NCI-H2029 treated with DMSO at 0.1 percent for 48 hours (cell line): Measurements from ENCODE around the gene HOXD13.

ENCODE experiments used
- DNase-seq: peaks from one replicate; lab custom pipeline; 2025; lab: John Stamatoyannopoulos, UW

Gene HOXD13

DNA sequence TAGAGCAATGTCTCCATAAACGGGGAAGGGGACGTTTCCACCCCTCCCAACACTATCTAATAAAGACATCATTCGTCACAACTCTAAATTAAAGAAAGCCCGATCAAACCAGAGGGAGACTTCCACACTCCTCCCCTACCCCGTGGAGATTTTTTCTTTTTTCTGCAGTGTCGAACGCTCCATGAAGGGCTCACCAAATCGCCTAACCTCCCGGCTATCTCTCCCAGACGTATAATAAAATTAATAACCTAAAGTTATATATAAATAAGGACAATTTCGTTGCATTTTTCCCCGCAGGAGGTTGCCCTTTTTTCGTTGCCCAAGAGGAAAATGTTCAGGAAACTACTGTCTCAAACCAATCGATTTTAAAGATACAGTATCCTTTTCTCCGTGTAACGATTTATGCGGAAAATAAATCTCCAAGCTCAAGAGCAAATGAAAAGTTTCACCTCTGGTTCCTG lies 11.1 kb upstream of the HOXD13 start:
- DNase-seq = no peak

DNA sequence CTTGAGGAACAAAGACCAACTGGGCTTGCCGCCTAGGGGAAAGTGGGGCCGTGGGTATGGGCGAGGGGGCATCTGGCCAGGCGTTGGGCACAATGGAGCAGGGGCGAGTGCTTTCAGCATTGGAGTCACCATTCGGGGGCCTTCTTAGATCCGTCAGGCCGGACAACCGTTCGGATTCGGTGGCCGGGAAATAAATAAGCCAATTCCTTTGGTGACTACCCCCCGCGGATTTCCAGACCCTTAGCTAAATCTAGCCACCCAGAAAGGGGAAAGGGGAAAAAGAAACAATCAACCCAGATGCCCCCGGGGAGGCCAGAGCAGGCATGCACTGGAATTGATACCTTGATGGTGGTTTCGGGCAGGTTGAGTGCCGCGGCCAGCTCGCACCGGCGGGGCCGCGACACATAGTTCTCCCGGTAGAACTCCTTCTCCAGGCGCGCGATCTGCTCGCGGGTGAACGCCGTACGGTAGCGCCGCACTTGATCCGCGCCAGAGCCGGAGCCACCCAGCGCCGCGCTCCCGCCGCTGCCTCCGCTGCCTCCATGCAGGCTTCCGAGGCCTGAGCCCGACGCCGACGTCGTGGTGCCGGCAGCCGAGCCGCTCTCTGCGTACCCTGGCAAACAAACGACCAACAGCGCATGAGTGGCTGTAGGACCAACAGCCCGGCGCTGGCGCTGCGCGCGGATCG lies 10.5 kb upstream of the HOXD13 start:
- DNase-seq = no peak

DNA sequence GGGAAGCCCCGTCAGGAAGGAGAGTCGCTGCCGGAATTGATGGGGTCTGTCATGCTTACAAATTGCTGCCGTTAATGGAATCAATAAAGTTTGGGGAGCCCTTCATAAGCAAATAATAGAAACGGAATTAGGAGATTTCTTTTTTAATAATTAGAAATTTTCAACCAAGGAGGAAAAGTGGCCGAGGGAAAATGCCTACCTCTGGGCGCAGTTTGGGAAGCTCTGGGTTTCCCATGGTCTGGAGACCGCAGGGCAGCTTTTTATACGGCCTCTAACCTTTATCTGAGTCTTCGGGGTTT lies 10.0 kb upstream of the HOXD13 start:
- no peak for DNase-seq

DNA sequence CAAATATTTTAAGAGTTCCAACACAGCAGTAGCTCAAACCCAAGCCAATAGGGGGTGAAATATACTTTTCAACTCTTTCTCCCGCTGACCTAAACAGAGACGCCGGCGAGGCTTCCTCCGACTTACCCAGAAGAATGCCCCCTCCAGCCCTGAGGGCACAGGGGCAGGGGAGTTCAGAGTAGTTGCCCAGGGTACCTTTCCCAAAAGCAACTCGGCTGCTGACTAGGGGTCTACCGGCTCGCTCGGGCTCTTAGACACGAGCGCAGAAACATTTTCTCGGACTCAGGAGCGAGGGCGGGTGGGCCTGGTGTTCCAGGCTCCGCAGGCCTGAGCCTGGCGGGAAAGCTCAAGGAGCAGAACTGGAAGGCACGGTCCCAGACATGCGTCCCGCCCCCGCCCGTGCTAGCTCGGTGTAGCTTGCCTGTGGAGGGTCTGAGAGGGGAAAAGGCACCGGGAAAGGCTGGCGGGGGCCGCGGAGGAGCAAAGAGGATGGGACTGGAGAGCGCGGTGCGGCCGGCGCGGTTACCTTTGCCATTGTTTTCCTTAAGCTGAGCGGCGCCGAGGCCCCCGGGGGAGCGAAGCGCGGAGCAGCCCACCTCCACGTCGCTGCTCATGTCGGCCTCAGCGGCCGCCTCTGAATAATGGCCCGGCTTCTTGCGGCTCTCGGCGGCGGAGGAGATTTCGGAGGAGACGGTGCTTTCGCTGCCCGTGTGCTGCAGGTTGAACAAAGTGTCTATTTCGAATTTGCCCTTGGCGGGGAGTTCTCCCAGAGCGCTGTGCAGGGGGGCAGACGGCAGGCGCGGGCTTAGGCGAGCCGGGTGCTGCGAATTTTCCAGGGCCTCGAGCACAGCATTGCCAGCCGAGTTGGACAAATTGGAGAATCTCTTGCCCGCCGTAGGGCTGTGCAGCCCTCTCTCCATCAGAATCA lies 9.4 kb upstream of the HOXD13 start:
- no peak for DNase-seq

DNA sequence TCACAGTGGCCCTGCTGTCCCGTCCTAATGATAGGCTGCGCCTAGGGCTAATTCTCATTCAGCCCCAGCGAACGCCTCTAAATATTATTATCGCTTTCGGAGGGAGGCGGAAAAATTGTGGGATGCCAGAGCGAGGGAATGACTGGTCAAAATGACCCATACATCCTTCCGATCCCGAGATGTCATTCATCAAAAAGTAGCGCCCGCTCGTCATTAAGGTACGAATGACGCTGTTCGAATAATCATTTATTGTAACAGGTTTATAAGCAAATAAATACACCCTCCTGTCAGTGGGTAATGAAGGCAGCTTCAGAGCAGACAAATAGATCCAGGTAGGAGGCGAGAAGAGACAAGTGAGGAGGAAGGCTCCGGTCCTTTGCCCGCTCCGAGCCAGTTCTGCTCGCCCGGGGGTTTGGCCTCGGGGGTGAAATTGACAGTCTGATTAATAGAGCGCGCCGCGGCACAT lies 8.7 kb upstream of the HOXD13 start, which contains the start of gene EVX2:
TSS of gene EVX2 (minus strand) at position 167 of the 466 bp plus-strand sequence. CDS start 186 bp downstream, outside the sequence.
- DNase-seq = no peak

DNA sequence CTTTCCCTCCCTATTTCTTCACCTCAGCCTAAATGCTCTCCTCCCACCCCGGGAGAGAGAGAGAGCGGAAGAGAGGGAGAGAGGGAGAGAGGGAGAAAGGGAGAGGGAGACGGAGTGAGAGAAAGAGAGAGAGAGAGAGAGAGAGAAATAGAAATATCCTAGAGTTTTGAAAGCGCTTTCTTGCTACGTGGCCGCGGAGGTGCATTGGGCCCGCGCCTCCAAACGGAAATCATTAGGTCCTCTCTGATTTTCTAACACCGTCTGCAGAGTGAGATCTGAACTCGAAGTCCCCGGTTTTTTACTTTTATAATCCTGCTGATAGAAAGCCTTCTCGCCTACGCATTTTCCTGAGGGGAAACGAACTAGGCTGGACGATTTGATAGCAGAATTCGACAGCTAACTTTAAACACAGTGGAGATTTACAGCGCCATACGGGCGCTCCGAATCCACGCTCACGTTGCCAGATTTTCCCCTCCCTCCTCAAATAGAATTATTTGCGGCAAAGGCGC lies 7.9 kb upstream of the HOXD13 start:
- DNase-seq = no peak

DNA sequence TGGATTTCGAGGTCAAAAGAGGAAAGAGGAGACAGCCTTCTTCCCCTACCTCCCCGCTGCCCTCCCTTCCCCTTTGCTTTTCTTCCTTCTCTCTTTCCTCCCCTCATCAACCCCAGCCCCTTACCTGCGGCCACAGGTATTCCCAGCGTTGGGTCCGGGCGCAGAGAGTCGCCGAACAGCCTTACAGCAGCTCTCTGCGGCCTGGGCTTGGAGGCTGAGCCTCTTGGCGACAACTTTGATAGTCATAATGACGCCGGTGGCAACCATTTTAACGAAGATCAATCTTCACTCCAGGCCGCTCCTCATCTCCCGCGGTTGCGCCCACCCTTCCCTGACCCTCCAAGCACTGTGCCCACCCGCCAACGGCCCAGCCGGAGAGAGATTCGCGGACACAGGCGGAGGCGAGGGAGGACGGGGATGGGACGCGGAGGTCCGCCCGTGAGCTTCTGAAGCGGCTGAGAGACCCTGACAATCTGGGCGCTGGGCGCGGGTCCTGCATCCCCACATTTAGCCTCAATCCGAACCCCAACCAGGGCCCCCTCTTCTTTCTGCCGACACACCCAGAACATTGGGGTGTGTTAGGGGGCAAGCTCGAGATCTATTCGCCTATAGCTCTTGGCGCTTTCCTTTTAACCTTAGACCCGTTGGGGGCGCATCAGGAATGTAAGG lies 7.3 kb upstream of the HOXD13 start:
- DNase-seq = no peak

DNA sequence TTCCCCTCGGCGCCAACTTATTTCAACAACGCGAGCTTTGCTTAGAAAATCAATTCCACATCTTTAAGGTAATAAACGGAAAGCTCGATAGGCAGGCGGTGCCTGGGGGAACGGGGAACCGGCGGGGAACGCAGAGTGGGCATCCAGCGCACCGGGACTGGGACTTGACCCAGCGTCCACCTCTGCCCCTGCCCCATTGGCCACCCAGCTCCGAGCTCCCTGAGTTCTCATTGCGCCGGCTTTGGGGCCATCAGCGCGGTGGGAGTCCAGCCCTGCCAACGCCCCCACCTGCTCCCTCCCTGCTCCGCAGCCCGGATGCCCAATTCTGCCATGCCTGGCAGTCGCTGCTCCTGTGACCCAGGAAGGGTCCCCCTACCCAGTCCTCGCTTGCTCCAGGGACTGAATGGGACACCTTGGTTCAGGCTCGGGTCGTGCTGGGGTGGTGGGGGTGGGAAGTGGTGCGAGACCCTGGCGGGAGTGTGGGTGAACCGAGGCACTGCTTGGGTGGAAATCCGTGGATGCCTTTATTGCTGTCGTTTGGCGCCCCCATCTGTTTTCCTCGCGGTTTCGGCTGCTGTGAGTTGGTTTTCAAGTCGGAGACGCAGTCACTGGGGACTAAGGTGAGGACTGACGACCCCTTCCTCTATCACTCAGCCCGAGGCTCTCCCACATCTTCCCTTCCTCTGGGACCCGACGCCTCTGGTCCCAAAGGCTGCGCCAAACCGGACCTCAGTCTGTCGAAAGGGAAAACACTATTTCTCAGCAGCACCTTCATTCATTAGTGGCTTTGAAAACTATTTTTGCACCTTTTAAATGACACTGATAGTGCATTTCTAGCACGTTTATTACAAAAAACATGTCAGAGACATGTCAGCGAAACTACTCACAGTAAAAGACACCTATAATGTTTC lies 6.4 kb upstream of the HOXD13 start:
- no peak for DNase-seq

DNA sequence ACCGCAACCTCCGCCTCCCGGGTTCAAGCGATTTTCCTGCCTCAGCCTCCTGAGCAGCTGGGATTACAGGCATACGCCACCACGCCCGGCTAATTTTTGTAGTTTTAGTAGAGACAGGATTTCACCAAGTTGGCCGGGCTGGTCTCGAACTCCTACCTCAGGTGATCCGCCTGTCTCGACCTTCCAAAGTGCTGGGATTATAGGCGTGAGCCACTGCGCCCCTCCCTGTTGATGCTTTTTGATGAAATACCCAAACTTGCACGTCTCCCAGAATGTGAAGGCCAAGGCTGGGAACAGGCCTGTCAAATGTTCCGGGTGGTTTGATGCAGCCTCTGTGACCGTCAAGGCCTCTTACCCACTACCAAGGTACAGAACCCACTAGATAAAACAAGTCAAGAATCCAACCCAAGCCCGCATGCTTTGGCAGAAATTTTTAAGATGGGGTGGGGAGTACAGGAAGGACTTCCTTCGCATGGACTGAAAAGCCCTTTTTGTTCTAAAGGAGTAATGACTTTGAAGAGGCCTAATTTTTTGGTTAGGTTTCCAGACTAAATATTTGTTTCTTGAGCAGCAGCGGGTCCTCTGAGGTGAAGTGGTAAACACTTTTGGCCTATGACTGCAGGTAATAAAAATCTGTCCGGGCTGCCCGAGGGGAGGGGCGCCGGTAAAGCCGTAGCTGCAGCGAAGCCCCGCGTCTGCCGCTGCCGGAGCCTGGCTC lies 5.0 kb upstream of the HOXD13 start:
- no peak for DNase-seq

DNA sequence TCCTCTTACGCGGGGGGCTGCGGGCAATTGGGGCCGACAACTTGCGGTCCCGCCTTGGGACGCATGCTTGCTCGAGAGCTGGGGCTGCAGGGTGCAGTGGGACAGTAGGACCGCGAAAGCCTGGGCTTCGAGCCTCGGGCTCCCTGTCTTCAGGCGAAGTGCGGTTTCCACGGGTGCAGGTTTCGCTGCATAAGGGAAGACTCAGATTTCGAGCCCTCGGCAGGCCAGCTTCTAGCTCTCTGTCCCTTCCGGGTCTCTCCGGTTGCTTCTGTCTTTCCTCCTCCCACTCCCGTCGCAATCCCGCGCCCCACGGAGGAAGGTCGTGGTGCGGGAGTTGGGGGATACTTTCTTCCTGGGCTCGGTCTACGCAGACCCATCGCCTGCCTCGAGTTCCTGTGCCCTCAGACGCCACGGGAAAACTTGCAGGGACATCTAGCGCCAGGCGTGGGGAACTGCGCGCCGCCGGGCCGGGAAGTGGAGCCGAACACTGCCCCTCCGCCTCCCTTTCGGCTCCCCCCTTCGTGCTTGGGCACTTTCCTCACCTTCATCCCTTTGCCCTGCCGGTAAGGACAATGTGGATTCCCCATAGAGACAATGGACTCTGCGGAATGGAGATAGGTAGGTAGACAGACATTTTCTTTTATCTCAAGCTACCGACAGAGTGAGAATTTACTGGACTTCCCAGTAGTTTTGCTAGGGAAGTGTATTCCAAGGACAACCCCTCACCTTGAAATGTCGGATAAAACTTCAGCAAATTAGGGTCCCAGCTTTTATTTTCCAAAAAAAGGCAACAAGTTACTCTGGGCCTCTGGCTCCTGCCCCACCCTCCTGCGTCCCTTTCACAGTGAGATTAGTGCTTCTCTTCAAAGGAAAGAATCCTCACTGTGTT lies 4.2 kb upstream of the HOXD13 start:
- peak; percentile 47 for DNase-seq

DNA sequence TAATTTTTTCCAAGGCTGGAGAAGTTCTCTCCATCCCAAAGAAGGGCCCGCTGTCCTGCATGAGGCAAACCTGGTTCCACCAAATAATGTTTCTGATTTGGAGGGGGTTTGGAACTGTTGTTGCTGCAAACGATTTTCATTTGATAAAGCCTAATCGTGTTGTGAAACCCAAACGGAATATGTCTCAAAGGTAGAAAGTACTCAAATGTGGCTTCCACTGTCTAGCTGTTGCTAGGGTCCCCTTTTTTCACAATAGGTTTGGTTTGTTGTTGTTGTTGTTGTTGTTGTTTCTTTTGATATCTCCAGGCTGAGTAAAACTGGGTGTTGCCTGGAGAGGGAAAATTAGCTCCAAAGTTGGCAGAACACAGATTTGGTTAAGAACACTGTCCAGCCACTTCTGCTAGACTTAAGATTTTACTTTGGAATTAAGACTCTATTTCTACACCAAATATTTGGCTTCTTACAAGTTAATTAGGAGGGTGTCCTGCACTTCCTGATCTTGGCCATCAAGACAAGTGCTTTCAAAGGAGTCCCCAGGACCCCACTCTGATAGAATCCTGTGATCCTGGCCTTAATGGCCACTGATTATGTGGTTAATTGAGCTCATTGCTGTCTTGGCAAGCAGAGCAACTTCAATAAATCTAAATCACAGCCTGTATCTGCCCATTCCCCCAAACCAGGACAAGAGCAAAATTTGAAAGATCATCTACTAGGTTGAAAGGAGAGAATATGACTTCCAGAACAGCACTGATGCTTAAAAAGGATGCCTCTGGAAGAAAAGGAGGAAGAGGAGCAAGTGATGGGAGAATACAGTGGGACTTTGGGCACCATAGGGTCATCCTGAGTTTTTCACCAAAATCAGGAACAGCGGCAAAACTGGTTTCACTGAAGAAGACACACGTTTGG lies 3.3 kb upstream of the HOXD13 start:
- no peak for DNase-seq

DNA sequence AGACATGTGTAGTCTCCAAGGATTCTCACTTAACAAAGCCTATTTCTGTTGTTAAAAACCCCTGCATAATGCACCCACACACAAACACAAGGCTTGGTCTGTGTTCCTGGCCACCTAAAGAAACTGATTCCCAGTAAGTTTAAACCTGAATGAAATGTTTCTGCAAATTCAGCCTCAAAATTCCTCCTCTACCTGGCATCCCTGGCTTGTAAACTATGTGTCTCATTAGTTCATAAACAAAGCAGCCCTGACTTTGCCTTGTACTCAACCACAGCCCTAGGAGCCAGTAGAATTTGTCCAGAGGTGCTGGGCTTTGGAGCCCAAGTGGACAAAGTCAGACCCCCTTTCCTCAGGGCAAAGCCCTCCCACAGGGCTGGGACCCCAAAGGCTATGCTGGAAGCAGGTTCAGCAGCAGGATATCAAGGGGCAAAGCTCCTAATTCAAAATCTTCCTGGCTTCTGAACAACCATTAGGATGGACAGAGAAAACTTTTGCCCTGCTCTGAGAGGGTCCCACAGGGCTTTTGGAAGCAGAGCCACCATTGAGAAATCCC lies 2.6 kb upstream of the HOXD13 start:
- no peak for DNase-seq

DNA sequence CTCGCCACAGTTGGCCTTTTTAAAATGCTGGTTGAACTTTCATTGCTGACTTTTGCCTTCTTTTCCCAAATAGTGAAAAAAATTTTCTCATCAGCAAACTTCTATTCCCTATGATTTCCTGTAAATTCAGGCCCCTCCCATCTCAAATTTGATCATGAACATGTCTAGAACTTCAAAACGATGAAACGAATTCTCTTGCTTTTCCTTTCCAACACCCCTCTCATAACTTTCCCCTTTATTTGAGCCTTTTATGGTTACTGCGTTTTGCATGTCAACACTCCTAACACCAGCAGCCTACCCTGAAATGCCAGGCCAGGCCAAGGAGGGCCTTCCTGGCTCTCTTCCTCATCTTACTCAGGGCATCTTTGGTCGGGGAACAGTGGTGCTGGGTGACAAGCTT lies 1.7 kb upstream of the HOXD13 start:
- no peak for DNase-seq

DNA sequence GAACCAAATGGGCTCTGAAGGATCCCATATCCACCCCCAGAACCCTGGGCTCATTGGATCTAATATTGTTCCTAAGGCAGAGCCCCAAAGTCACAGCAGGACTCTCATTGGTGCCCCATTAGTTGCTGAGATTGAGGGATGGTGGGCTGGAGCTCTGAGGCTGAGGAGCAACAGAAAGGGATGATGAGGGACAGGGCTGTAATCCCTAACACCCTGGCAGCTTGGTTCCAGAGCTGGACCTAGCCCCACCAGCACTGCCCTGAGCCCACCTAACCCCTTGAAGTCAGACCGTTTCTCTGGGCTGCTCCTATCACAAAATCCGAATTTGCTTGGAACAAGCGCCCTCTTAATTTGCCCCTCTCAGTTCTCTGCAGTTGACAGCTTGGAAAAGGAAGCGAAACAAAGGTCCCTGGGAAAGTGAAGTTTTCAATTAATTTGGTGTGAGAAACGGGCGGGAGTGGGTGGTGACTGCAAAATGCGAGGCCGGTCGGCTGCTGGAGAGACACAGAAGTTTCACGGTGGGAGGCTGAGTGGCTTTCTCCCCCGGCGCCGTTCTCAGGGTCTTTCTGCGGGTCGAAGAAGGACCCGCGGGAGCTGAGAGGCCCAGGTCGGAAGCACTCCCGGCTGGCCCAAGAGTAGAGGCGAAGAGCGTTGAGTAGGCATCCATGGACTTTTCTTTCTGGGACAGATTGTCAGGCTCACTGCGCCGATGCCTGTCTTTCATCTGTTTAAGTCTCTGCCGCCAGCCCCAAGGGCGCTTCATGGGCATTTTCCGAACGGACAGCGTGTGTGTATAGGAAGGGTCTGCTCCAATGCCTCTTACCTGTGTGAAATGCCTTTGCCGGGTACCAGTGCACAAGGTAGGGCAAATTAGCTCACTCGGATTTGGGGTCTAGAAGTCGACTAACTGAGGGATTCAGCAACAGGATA lies 927 bp upstream of the HOXD13 start:
- DNase-seq = no peak

DNA sequence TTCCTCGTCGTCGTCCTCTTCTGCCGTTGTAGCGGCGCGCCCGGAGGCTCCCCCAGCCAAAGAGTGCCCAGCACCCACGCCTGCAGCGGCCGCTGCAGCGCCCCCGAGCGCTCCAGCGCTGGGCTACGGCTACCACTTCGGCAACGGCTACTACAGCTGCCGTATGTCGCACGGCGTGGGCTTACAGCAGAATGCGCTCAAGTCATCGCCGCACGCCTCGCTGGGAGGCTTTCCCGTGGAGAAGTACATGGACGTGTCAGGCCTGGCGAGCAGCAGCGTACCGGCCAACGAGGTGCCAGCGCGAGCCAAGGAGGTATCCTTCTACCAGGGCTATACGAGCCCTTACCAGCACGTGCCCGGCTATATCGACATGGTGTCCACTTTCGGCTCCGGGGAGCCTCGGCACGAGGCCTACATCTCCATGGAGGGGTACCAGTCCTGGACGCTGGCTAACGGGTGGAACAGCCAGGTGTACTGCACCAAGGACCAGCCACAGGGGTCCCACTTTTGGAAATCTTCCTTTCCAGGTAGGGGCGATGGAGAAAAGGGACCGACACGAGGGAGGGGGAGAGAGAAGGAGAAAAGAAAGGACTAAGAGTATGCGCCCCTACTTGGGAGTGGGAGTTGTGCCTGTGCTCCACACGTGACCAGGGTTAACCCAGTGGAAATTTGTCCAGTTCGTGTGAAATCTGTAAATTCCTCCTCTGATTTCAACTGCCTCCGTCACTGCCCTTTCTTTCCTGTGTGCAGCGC lies 800 bp downstream of the HOXD13 start:
- DNase-seq = no peak

DNA sequence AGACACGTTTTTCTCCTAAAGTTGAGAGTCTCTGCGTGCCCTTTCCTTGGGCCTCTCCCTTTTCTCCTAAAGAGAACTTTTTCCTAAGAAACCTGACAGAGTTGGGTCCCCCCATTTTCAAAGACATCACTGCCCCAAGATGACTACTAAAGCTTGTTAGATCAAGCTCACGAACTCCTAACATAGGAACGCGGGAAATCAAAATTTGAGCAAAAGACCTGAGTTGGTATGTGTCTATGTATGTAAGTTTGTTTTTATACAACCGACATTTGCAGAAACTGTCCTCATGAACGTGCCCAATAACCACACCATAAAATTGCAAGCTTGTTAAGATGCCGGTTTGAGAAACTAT lies 1.4 kb downstream of the HOXD13 start:
- DNase-seq = no peak

DNA sequence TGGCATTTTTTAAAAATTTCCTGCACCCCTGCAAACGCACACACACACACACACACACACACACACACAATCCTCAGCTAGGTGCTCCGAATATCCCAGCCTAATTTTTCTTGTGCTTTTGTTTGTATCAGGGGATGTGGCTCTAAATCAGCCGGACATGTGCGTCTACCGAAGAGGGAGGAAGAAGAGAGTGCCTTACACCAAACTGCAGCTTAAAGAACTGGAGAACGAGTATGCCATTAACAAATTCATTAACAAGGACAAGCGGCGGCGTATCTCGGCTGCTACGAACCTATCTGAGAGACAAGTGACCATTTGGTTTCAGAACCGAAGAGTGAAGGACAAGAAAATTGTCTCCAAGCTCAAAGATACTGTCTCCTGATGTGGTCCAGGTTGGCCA lies 1.8 kb downstream of the HOXD13 start:
- DNase-seq = no peak
